ENCODE data around the gene TSPAN15. TPM values are rescaled to one million over a fixed set of nuclear protein-coding genes. Genes with fewer than 3 reads are reported as not detected.
"Not testable (repeated sequence)": the region's sequence is repeated elsewhere in the genome, so short reads cannot be mapped to it uniquely, and the experiment has no call there.

Gene TSPAN15
- total RNA-seq, 1 donor from 2014 or later: 3.8 TPM

- no peak for ATAC-seq
- DNase-seq (ENCODE audit: low spot score): no peak
Observed at GRCh38 chr10:69533658-69534057, 82.4 kb downstream of the TSPAN15 start.

- not testable (repeated sequence) for ATAC-seq; DNase-seq (ENCODE audit: low spot score)
Observed at GRCh38 chr10:69536521-69536920, 85.3 kb downstream of the TSPAN15 start.

- DNase-seq (ENCODE audit: low spot score): no peak
- no peak for ATAC-seq
Observed at GRCh38 chr10:69537449-69537848, 86.2 kb downstream of the TSPAN15 start.

GRCh38 chr10:69538461-69538860 is 87.2 kb downstream of the TSPAN15 start:
- DNase-seq (ENCODE audit: low spot score) (no peak), ATAC-seq (no peak)

- no peak for DNase-seq (ENCODE audit: low spot score)
Observed at GRCh38 chr10:69541463-69541862, 90.2 kb downstream of the TSPAN15 start.

GRCh38 chr10:69549959-69550358 is 98.7 kb downstream of the TSPAN15 start:
- DNase-seq (ENCODE audit: low spot score): no peak
- no peak for ATAC-seq

More at GRCh38 chr10:69541463-69541862, 90.2 kb downstream of the TSPAN15 start:
- ATAC-seq: no peak

GRCh38 chr10:69552268-69552667 is 101.0 kb downstream of the TSPAN15 start:
- DNase-seq (ENCODE audit: low spot score) (no peak), ATAC-seq (no peak)

GRCh38 chr10:69553328-69553727 is 102.1 kb downstream of the TSPAN15 start:
- ATAC-seq (no peak), DNase-seq (ENCODE audit: low spot score) (no peak)

- ATAC-seq (no peak), DNase-seq (ENCODE audit: low spot score) (no peak)
Observed at GRCh38 chr10:69554611-69555010, 103.3 kb downstream of the TSPAN15 start.

Other genes starting within 250 kb of the TSPAN15 start
- 0.65 TPM for gene HKDC1, start 231.1 kb upstream of the TSPAN15 start, total RNA-seq
- gene HK1, start 173.0 kb upstream of the TSPAN15 start, total RNA-seq: 6.8 TPM
- gene TACR2, start 34.5 kb upstream of the TSPAN15 start, total RNA-seq: not detected
- gene NEUROG3, start 122.0 kb downstream of the TSPAN15 start, total RNA-seq: not detected
- 1.2 TPM for gene FAM241B, start 178.8 kb downstream of the TSPAN15 start, total RNA-seq

Data from left lobe of liver (tissue), 2 donors.